ENCODE measurements around the gene PRAC1.

DNA sequence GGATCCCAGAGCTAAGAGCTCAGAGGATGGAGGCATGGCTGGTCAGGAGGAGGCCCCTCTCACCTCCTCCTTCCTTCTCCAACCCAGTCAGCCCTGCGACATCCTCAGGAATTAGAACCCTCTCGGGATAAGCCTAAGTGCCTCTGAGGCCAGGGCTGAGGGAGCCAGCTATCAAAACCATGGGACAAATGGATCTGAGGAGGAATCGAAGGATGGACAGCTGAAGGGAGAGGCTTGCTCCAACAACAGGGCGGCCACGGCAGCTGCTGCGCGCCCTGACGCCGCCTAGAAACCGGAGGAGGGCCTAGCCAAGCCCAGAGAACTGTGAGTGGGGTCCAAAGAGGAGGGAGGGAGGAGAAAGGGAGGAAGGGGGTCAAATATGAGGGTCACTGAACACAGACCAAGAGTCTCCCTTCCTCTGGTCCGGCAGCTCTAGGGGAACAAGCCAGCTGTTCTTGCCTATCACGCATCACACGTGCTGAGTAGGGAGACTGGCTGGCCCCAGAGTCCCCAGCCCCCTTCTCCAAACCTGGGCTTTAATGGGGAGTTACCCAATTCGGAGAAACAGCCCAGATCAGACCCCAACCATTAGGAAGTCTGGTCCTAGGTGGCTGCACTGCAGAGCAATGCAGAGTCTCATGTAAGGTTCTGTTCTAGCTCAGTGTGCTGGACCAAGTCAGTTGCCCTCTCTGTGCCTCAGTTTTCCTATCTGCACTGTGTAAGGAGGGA, 12.2 kb upstream of the PRAC1 start:
- TF ChIP-seq, protein P1, sequence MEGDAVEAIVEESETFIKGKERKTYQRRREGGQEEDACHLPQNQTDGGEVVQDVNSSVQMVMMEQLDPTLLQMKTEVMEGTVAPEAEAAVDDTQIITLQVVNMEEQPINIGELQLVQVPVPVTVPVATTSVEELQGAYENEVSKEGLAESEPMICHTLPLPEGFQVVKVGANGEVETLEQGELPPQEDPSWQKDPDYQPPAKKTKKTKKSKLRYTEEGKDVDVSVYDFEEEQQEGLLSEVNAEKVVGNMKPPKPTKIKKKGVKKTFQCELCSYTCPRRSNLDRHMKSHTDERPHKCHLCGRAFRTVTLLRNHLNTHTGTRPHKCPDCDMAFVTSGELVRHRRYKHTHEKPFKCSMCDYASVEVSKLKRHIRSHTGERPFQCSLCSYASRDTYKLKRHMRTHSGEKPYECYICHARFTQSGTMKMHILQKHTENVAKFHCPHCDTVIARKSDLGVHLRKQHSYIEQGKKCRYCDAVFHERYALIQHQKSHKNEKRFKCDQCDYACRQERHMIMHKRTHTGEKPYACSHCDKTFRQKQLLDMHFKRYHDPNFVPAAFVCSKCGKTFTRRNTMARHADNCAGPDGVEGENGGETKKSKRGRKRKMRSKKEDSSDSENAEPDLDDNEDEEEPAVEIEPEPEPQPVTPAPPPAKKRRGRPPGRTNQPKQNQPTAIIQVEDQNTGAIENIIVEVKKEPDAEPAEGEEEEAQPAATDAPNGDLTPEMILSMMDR (IDR thresholded peaks at IDR 0.05), result no peak
- no peak for TF ChIP-seq EZH2 (IDR thresholded peaks at IDR 0.05; ENCODE audit: borderline replicate concordance, insufficient read depth, low read depth, low read length, poor library complexity, severe bottlenecking)
